ENCODE results near the gene BRCC3.

Gene BRCC3

DNA sequence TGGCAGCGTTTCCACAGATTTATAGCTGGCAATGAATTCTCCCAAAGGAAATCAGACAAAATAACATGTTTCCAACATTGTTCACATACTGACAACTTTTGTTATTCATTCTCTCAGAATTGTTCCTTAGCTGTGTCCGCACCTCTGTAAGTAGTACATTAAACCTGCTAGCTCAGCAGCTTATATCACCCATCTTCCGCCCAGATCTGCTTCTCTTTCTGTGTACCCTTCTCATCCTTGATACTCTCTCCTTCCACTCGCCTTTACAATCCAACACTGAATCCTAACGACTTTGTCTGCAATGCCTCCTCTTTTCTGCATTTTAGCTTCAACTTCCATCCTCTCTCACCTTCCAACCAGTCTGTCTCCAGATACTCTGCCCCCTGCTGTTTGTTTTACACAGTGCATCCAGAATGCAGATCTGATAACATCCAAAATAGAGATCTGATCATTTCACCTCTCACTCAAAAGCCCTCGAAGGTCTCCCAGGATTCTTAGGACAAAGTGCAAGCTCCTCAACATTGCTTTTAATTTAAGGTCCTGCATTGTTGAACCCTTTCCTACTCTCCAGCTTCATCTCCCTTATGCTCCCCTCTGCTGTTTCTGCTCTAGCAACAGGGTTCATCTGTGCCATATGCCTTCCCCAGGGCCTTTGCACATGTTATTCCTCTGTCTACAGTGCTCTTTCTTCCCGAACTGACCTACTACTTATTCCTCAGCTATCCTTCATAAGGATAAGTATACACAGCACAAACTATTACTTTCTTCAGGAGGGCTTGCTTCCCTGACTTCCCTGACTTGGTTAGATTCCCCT is 77.6 kb downstream of the BRCC3 start:
- Histone ChIP-seq H3K9ac (ENCODE audit: low read length) (no peak overlapping the region), H3K27ac (ENCODE audit: low read length) (no peak overlapping the region), H3K27me3 (ENCODE audit: control insufficient read depth, insufficient read depth, low read length) (no peaks in the 10 kb centered on the region), H3K9me3 (ENCODE audit: control insufficient read depth, low read depth, low read length) (peaks cover 8% of the 10 kb centered on the region), H3K4me1 (ENCODE audit: control insufficient read depth, low read depth, low read length) (no peaks in the 10 kb centered on the region), H3K4me3 (ENCODE audit: low read length) (no peak overlapping the region), H3K36me3 (ENCODE audit: control insufficient read depth, low read depth, low read length) (no peaks in the 10 kb centered on the region)

DNA sequence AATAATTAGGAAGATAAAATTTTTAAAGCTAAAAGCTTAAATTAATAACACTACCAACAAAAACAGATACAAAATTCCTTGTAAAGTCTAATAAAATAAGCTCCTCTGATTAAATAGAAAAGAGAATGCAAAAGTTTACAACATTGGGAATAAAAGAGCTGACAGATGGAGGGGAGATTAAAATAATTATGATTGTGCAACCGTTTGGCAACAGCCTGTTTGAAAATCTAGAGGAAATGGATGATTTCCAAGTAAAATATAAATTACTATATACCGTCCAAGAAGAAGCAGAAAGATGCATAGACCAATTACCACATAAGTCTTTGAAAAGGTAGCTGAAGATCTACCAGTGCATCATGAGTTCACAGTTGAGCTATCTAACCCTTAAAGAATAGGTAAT is 98.6 kb downstream of the BRCC3 start:
- Histone ChIP-seq H3K27ac (ENCODE audit: low read length) (no peak overlapping the region), H3K4me1 (ENCODE audit: control insufficient read depth, low read depth, low read length) (no peaks in the 10 kb centered on the region), H3K4me3 (ENCODE audit: low read length) (no peak overlapping the region), H3K9me3 (ENCODE audit: control insufficient read depth, low read depth, low read length) (peaks cover 12% of the 10 kb centered on the region), H3K27me3 (ENCODE audit: control insufficient read depth, insufficient read depth, low read length) (no peaks in the 10 kb centered on the region), H3K9ac (ENCODE audit: low read length) (no peak overlapping the region), H3K36me3 (ENCODE audit: control insufficient read depth, low read depth, low read length) (no peaks in the 10 kb centered on the region)

Data from iPS-18a (cell line).